Fibroblast of lung (primary cell): ENCODE results near the gene MGAT4A.

Experiments
- CTCF ChIP-seq, 2 donors: IDR thresholded peaks in 1 of 2; conservative IDR thresholded peaks in 1 of 2; 1 replicate in 1 of 2; 2 replicates in 1 of 2; pipeline ENCODE4 v1.5.1; 2011 to 2012; ENCODE audit warnings: low read length in 2 of 2, control low read depth in 1 of 2, inconsistent platforms in 1 of 2, low read depth in 1 of 2, mild to moderate bottlenecking in 1 of 2
- EZH2 ChIP-seq: IDR thresholded peaks from 2 replicates; pipeline ENCODE4 v1.5.1; 2012; ENCODE audit warnings: low read length, control low read depth, mild to moderate bottlenecking; ENCODE audit errors: missing control alignments

DNA sequence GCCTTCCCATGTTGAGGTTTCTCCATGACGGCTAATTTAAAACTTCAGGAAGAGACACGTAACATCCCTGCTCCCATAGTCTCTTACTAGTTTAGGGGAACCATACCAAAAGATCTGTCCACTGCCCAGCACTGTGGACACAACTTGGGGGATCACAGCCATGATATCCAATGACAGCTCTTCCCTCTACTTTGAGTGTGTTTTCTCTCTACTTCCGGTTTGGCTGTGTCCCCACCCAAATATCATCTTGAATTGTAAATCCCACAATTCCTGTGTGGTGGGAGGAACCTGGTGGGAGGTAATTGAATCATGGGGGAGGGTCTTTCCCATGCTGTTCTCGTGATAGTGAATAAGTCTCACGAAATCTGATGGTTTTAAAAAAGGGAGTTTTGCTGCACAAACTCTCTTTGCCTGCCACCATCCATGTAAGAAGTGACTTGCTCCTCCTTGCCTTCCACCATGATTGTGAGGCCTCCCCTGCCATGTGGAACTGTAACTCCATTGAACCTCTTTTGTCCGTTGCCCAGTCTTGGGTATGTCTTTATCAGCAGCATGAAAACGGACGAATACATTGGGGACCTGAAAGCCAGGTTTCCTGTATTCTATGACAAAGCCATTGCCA, 1.6 kb upstream of the MGAT4A start:
- TF ChIP-seq CTCF (conservative IDR thresholded peaks at IDR 0.05 in 1 of 2, IDR thresholded peaks at IDR 0.05 in 1 of 2; ENCODE audit: low read depth in 1 of 2, low read length in 2 of 2) (no peak), EZH2 (no peak)
